Thyroid gland (tissue), 4 donors: ENCODE data around the gene RNF17. TPM values are rescaled to one million over a fixed set of nuclear protein-coding genes. Genes with fewer than 3 reads are reported as not detected.

Experiments used
- DNase-seq, 2 donors: peaks; one replicate each; pipeline ENCODE4 v3.0.0-alpha.2; 2019
- H3K27ac ChIP-seq, 3 donors: fragments of 200-600 bp; sonication (generic); 1 replicate in 2 of 3; 2 replicates in 1 of 3; pipeline ENCODE4 v1.5.1; 2016 to 2019; ENCODE audit warnings: mild to moderate bottlenecking in 1 of 3, moderate library complexity in 1 of 3
- H3K27me3 ChIP-seq: fragments of 200-600 bp; sonication (generic); one replicate; pipeline ENCODE4 v1.5.1; 2019
- H3K36me3 ChIP-seq, 2 donors: fragments of 200-600 bp; sonication (generic); one replicate each; pipeline ENCODE4 v1.5.1; 2016 to 2019
- H3K4me1 ChIP-seq, 2 donors: fragments of 200-600 bp; sonication (generic); one replicate each; pipeline ENCODE4 v1.5.1; 2017 to 2019
- H3K4me3 ChIP-seq, 3 donors: fragments of 200-600 bp; sonication (generic); replicated peaks in 1 of 3; 1 replicate in 2 of 3; 2 replicates in 1 of 3; pipeline ENCODE4 v1.5.1; 2016; ENCODE audit warnings: mild to moderate bottlenecking in 1 of 3
- H3K9me3 ChIP-seq: fragments of 200-600 bp; sonication (generic); one replicate; pipeline ENCODE4 v1.5.1; 2017
- CTCF ChIP-seq, 6 experiments: fragments of 200-600 bp in 3 of 6; fragments of 450-650 bp in 3 of 6; sonication (generic) in 3 of 6; IDR thresholded peaks; one replicate each; pipeline ENCODE4 v1.5.1; 2016 to 2019; ENCODE audit warnings: antibody characterized with exemption in 6 of 6, mild to moderate bottlenecking in 2 of 6, inconsistent platforms in 1 of 6, moderate library complexity in 1 of 6
- POLR2A ChIP-seq, 2 donors: fragments of 450-650 bp; IDR thresholded peaks; one replicate each; pipeline ENCODE4 v1.6.1; 2017; ENCODE audit warnings: antibody characterized with exemption in 2 of 2, mild to moderate bottlenecking in 2 of 2, moderate library complexity in 1 of 2
- WGBS, 2 donors: methylation state at CpG; one replicate each; pipeline ENCODE4 v1.1.5; 2017; 5-methylcytosine and 5-hydroxymethylcytosine counted together
- intact Hi-C: fragments of 100-400 bp; cut with DNase I; formaldehyde crosslinking; loops from one replicate; pipeline ENCODE4 v1.15.1; 2023
- total RNA-seq, 4 donors: library from RNA; depleted of rRNA; stranded (reverse); fragments of >200 nt; gene quantifications; one replicate each; pipeline ENCODE4 v1.2.3, GENCODE V29; 2016

The RNF17 gene
- total RNA-seq, 4 donors from 2014 or later: 0.11 to 0.83 (median 0.13) TPM; not detected in 1

- no peak overlapping the region for H3K4me3 ChIP-seq
- no peak overlapping the region for H3K27ac ChIP-seq
- intact Hi-C loops: no loop called here
- no peaks in the 10 kb centered on the region for H3K36me3 ChIP-seq
- DNase-seq: no peak
- H3K4me1 ChIP-seq: peaks cover 7% of the 10 kb centered on the region in 2 donors
- no peaks in the 10 kb centered on the region for H3K27me3 ChIP-seq
- no peaks in the 10 kb centered on the region for H3K9me3 ChIP-seq
- TF ChIP-seq CTCF (IDR thresholded peaks at IDR 0.05) (no peak), POLR2A (IDR thresholded peaks at IDR 0.05) (no peak)
- WGBS, 2 donors: 73 to 75% methylated on average over 4 of the region's 4 CpGs
These were observed 163.9 kb downstream of the RNF17 start for GRCh38 chr13:24927810-24928404.

DNA sequence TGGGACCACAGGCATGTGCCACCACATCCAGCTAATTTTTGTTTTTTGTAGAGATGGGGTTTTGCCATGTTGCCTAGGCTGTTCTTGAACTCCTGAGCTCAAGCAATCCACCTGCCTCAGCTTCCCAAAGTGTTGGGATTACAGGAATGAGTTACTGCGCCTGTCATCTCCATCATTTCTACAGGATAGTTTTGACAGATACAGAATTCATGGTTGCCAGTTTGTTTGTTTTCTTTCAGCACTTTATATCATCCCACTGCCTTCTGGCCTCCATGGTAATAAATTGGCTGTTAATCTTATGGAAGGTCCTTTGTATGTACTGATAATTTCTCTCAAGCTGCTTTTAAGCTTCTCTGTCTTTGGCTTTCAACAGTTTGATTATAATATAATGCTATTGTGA, 165.2 kb downstream of the RNF17 start:
- intact Hi-C loops: no loop called here
- no peaks in the 10 kb centered on the region for H3K9me3 ChIP-seq
- TF ChIP-seq POLR2A (IDR thresholded peaks at IDR 0.05) (no peak), CTCF (IDR thresholded peaks at IDR 0.05) (no peak)
- WGBS, 2 donors: 96 to 100% methylated on average over 1 of the region's 1 CpG
- peaks cover 0 to 12% of the 10 kb centered on the region in 2 donors for H3K4me1 ChIP-seq
- no peak for DNase-seq
- H3K36me3 ChIP-seq: no peaks in the 10 kb centered on the region
- H3K27ac ChIP-seq: no peak overlapping the region
- no peak overlapping the region for H3K4me3 ChIP-seq
- no peaks in the 10 kb centered on the region for H3K27me3 ChIP-seq

Other genes with a start within 250 kb of the RNF17 start
- gene ATP12A, start 83.8 kb upstream of the RNF17 start, total RNA-seq: under 1 TPM in 1 of 4 donors, not detected in 3; 0.27 TPM